Suprapubic skin (tissue), 3 donors: ENCODE data around the gene IMPA2.

Experiments used
- EP300 ChIP-seq: sonication (generic); formaldehyde crosslinking; IDR thresholded peaks from one replicate; pipeline ENCODE4 v1.6.1; 2017; ENCODE audit warnings: antibody characterized with exemption
- POLR2A ChIP-seq, 2 donors: fragments of 450-650 bp; IDR thresholded peaks; one replicate each; pipeline ENCODE4 v1.6.1; 2017; ENCODE audit warnings: antibody characterized with exemption in 2 of 2, mild to moderate bottlenecking in 2 of 2, moderate library complexity in 2 of 2
- TF ChIP-seq, protein P1 (sequence below), 2 donors: fragments of 200-600 bp in 1 of 2; fragments of 450-650 bp in 1 of 2; sonication (generic) in 1 of 2; IDR thresholded peaks; one replicate each; pipeline ENCODE4 v1.5.1; 2016 to 2019; ENCODE audit warnings: antibody characterized with exemption in 2 of 2, mild to moderate bottlenecking in 1 of 2, moderate library complexity in 1 of 2

DNA sequence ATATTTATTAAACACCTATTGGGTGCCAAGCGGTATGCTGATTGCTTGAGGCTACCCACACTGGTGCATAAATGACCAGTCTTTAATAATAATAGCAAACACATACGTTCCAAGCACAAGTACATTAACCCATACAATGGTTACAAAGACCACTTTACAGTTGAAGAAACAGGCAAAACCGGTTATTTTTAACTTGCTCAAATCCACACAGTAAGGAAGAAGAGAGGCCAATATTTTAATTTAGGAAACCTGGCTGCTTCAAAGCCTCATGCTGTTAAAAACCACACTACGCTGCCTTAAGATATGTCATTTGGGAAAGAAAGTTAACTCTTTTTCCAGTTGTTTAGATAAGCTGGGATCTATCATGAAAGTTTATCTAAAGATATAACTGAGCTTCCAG lies 2.4 kb upstream of the IMPA2 start:
- TF ChIP-seq, protein P1, sequence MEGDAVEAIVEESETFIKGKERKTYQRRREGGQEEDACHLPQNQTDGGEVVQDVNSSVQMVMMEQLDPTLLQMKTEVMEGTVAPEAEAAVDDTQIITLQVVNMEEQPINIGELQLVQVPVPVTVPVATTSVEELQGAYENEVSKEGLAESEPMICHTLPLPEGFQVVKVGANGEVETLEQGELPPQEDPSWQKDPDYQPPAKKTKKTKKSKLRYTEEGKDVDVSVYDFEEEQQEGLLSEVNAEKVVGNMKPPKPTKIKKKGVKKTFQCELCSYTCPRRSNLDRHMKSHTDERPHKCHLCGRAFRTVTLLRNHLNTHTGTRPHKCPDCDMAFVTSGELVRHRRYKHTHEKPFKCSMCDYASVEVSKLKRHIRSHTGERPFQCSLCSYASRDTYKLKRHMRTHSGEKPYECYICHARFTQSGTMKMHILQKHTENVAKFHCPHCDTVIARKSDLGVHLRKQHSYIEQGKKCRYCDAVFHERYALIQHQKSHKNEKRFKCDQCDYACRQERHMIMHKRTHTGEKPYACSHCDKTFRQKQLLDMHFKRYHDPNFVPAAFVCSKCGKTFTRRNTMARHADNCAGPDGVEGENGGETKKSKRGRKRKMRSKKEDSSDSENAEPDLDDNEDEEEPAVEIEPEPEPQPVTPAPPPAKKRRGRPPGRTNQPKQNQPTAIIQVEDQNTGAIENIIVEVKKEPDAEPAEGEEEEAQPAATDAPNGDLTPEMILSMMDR (IDR thresholded peaks at IDR 0.05), result no peak
- TF ChIP-seq POLR2A (IDR thresholded peaks at IDR 0.05) (no peak), EP300 (no peak)
